ENCODE measurements around the gene TEX19.

DNA sequence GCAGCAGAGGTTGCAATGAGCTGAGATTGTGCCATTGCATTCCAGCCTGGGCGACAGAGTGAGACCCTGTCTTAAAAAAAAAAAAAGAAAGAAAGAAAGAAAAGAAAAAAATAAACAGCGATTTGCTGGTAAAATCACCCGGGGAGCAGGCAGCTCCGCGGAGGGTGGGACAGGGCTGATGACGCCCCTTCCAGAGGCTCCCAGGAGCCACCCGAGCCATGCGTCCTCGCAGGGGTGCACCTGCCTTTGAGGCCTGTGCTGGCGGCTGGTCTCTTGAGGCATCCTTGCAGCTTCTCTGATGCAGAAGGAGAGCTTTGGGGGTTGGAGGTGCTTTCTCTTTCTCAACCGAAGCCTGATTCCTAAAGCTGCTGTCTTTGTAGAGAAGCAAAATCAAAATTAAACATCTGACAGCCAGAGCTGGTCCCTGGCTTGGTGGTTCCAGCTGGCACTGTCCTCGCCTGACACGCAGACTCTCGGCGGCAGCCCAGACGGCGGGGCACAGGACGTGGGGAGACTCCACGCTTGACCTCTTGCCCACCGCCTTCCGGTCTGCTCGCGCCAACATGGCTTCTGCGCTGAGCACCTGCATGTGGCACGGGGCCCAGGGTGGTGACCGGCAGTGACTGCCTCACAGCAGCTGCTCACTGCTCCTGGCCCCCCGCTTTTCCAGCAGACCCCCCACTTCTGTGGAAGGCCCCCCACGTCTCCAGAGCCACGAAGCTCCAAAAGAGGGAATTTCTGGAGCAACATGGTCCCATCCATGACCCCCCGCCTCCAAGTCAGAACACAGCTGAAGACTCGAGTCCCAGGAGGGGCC, 19.1 kb downstream of the TEX19 start:
- TF ChIP-seq POLR2A (IDR thresholded peaks at IDR 0.05) = no peak
- TF ChIP-seq, protein P1, sequence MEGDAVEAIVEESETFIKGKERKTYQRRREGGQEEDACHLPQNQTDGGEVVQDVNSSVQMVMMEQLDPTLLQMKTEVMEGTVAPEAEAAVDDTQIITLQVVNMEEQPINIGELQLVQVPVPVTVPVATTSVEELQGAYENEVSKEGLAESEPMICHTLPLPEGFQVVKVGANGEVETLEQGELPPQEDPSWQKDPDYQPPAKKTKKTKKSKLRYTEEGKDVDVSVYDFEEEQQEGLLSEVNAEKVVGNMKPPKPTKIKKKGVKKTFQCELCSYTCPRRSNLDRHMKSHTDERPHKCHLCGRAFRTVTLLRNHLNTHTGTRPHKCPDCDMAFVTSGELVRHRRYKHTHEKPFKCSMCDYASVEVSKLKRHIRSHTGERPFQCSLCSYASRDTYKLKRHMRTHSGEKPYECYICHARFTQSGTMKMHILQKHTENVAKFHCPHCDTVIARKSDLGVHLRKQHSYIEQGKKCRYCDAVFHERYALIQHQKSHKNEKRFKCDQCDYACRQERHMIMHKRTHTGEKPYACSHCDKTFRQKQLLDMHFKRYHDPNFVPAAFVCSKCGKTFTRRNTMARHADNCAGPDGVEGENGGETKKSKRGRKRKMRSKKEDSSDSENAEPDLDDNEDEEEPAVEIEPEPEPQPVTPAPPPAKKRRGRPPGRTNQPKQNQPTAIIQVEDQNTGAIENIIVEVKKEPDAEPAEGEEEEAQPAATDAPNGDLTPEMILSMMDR (IDR thresholded peaks at IDR 0.05) = no peak

Data from prostate gland (tissue), 2 donors.